GM12864 (cell line): ENCODE results near the gene IFNA13.

Experiments used
- DNase-seq: peaks from one replicate; pipeline ENCODE4 v3.0.0-alpha.2; 2011; ENCODE audit warnings: low read depth
- H3K4me3 ChIP-seq: 2 replicates; pipeline ENCODE4 v1.5.1; 2011; ENCODE audit warnings: mild to moderate bottlenecking, low read depth, low read length, control low read depth
- CTCF ChIP-seq: IDR thresholded peaks from 2 replicates; pipeline ENCODE4 v1.5.1; 2011; ENCODE audit warnings: low read depth, mild to moderate bottlenecking, moderate library complexity, low read length, control low read depth, inconsistent platforms; ENCODE audit errors: missing control alignments

IFNA13 gene

GRCh38 chr9:21357479-21358460 lies 10.1 kb downstream of the IFNA13 start:
- DNase-seq: peak; percentile 49
- TF ChIP-seq CTCF: no peak
- H3K4me3 ChIP-seq: no peak overlapping the region

GRCh38 chr9:21350787-21351186 lies 17.1 kb downstream of the IFNA13 start, which contains the start of gene IFNA6:
Gene IFNA6, minus strand, starts transcription at chr9:21350887. Its CDS starts 0 bp downstream, at chr9:21350887.
- DNase-seq: no peak
- TF ChIP-seq CTCF: no peak
- no peak within 1 kb of the TSS for H3K4me3 ChIP-seq

GRCh38 chr9:21348430-21348970 lies 19.4 kb downstream of the IFNA13 start:
- no peak for TF ChIP-seq CTCF
- no peak for DNase-seq
- no peak overlapping the region for H3K4me3 ChIP-seq

GRCh38 chr9:21340735-21341134 lies 27.1 kb downstream of the IFNA13 start:
- DNase-seq: no peak
- TF ChIP-seq CTCF: no peak
- no peak overlapping the region for H3K4me3 ChIP-seq

GRCh38 chr9:21336457-21336856 lies 31.4 kb downstream of the IFNA13 start:
- no peak overlapping the region for H3K4me3 ChIP-seq
- DNase-seq: no peak
- TF ChIP-seq CTCF: no peak

GRCh38 chr9:21334701-21335632 lies 32.9 kb downstream of the IFNA13 start, which contains the start of gene KLHL9:
Gene KLHL9, minus strand, starts transcription at chr9:21335404. Its CDS starts 545 bp downstream, at chr9:21334859.
- H3K4me3 ChIP-seq: peak within 1 kb of the TSS; percentile 95
- peak; percentile 72 for DNase-seq
- TF ChIP-seq CTCF: no peak
